C4-2B (cell line): ENCODE measurements around the gene CNOT2.

ENCODE experiments used
- ZFX ChIP-seq: fragments of 450-650 bp; IDR thresholded peaks from 2 replicates; pipeline ENCODE4 v1.6.1; 2017
- TF ChIP-seq, protein P1 (sequence below): fragments of 450-650 bp; conservative IDR thresholded peaks from 2 replicates; pipeline ENCODE4 v1.5.1; 2017; ENCODE audit warnings: mild to moderate bottlenecking

- TF ChIP-seq, protein P1, sequence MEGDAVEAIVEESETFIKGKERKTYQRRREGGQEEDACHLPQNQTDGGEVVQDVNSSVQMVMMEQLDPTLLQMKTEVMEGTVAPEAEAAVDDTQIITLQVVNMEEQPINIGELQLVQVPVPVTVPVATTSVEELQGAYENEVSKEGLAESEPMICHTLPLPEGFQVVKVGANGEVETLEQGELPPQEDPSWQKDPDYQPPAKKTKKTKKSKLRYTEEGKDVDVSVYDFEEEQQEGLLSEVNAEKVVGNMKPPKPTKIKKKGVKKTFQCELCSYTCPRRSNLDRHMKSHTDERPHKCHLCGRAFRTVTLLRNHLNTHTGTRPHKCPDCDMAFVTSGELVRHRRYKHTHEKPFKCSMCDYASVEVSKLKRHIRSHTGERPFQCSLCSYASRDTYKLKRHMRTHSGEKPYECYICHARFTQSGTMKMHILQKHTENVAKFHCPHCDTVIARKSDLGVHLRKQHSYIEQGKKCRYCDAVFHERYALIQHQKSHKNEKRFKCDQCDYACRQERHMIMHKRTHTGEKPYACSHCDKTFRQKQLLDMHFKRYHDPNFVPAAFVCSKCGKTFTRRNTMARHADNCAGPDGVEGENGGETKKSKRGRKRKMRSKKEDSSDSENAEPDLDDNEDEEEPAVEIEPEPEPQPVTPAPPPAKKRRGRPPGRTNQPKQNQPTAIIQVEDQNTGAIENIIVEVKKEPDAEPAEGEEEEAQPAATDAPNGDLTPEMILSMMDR, result no peak
- no peak for TF ChIP-seq ZFX
Measured at GRCh38 chr12:70265132-70265531, 21.9 kb downstream of the CNOT2 start.
